AG04449 (cell line): ENCODE data around the gene FOXP3.

ENCODE experiments used
- CTCF ChIA-PET: fragments of 350-600 bp; formaldehyde crosslinking; extraction: SDS; loops from one replicate; lab custom pipeline; 2021; ENCODE audit warnings: antibody characterized with exemption; lab: Yijun Ruan, JAX
- POLR2A ChIA-PET: fragments of 400-600, 350-600 bp; formaldehyde crosslinking; extraction: SDS; loops from one replicate; lab custom pipeline; 2020; ENCODE audit warnings: antibody characterized with exemption, inconsistent platforms; lab: Yijun Ruan, JAX
- DNase-seq: peaks from one replicate; pipeline ENCODE4 v3.0.0-alpha.2; 2010; ENCODE audit warnings: low read depth, low spot score
- H3K4me3 ChIP-seq: 2 replicates; pipeline ENCODE4 v1.5.1; 2011; ENCODE audit warnings: low read depth, mild to moderate bottlenecking, control low read depth, low read length
- CTCF ChIP-seq: IDR thresholded peaks from one replicate; pipeline ENCODE4 v1.5.1; 2011; ENCODE audit warnings: mild to moderate bottlenecking, moderate library complexity, low read length, control low read depth, inconsistent platforms; ENCODE audit not compliant: insufficient read depth; ENCODE audit errors: missing control alignments

FOXP3 gene

GRCh38 chrX:49287665-49288064 is 23.2 kb upstream of the FOXP3 start:
- ChIA-PET CTCF (no interaction called here), POLR2A (no interaction called here)
- no peak for TF ChIP-seq CTCF

GRCh38 chrX:49286581-49286980 is 22.1 kb upstream of the FOXP3 start:
- ChIA-PET CTCF (no interaction called here), POLR2A (no interaction called here)
- DNase-seq = no peak

More at GRCh38 chrX:49287665-49288064, 23.2 kb upstream of the FOXP3 start:
- no peak for DNase-seq
- no peak overlapping the region for H3K4me3 ChIP-seq

GRCh38 chrX:49286136-49286535 is 21.6 kb upstream of the FOXP3 start:
- H3K4me3 ChIP-seq = no peak overlapping the region
- TF ChIP-seq CTCF = no peak
- DNase-seq = no peak
- ChIA-PET POLR2A (no interaction called here), CTCF (no interaction called here)

More at GRCh38 chrX:49286581-49286980, 22.1 kb upstream of the FOXP3 start:
- TF ChIP-seq CTCF = no peak
- no peak overlapping the region for H3K4me3 ChIP-seq

GRCh38 chrX:49284212-49284611 is 19.7 kb upstream of the FOXP3 start:
- CTCF ChIA-PET = interaction anchor here (0.6 to 0.9 kb wide), 2 partner anchors 10 to 92 kb away, joined by 3 read pairs; no protein-coding TSS in a partner anchor
- no peak for DNase-seq
- H3K4me3 ChIP-seq = no peak overlapping the region
- POLR2A ChIA-PET = no interaction called here
- no peak for TF ChIP-seq CTCF

- no peak overlapping the region for H3K4me3 ChIP-seq
- no peak for DNase-seq
- no peak for TF ChIP-seq CTCF
- CTCF ChIA-PET = no interaction called here
- POLR2A ChIA-PET = no interaction called here
Measured at GRCh38 chrX:49282647-49283011, 18.1 kb upstream of the FOXP3 start.

- no peak for DNase-seq
- POLR2A ChIA-PET = no interaction called here
- CTCF ChIA-PET = no interaction called here
- no peak for TF ChIP-seq CTCF
- no peak overlapping the region for H3K4me3 ChIP-seq
Measured at GRCh38 chrX:49278081-49278480, 13.6 kb upstream of the FOXP3 start.
